ENCODE data around the gene LYPD3. TPM values are rescaled to one million over a fixed set of nuclear protein-coding genes. Genes with fewer than 3 reads are reported as not detected.

LYPD3 gene
- total RNA-seq, 1 experiment from 2014 or later = 0.46 TPM

GRCh38 chr19:43454031-43454430 is 11.4 kb downstream of the LYPD3 start:
- POLR2A ChIA-PET = no interaction called here

DNA sequence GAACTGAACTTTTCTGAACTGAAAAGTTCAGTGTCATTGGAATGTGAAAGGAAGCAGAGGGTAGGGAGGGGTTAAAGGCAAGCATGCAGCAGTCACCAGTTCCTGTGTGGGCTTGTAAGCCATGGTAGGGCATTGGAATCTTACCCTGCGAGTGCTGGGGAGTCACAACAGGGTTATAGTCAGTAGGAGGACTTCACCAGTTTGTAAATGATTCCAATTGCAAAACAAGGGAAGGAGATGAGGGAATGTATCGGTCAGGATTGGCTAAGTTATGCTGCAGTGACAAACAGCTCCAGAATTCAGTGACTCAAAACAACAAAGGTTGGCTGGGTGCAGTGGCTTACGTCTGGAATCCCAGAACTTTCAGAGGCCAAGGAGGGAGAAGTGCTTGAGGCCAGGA is 12.8 kb downstream of the LYPD3 start:
- Histone ChIP-seq H3K9me3 (ENCODE audit: control insufficient read depth, insufficient read depth, low read depth, low read length) (no peaks in the 10 kb centered on the region), H3K27me3 (ENCODE audit: control insufficient read depth, insufficient read depth, low read length) (no peaks in the 10 kb centered on the region), H3K4me3 (ENCODE audit: low read depth in 2 of 2, low read length in 2 of 2) (no peak overlapping the region), H3K36me3 (ENCODE audit: control insufficient read depth, insufficient read depth, low read length) (no peaks in the 10 kb centered on the region), H3K27ac (ENCODE audit: low read length) (no peak overlapping the region), H3K4me1 (ENCODE audit: control insufficient read depth, insufficient read depth, low read length) (no peaks in the 10 kb centered on the region)
- no peak for TF ChIP-seq REST (IDR thresholded peaks at IDR 0.05; ENCODE audit: insufficient read depth in 1 of 2, low read depth in 2 of 2, low read length in 1 of 2)
- no peak for TF ChIP-seq TCF7L2 (IDR thresholded peaks at IDR 0.05; ENCODE audit: low read depth, low read length)
- TF ChIP-seq POLR2AphosphoS5 (IDR thresholded peaks at IDR 0.05; ENCODE audit: low read depth, low read length) = no peak
- no peak for TF ChIP-seq CTCF (IDR thresholded peaks at IDR 0.05)
- no peak for TF ChIP-seq SIN3A (IDR thresholded peaks at IDR 0.05; ENCODE audit: borderline replicate concordance, insufficient read depth, low read depth, low read length)
- ChIA-PET POLR2A (no interaction called here), CTCF (no interaction called here)
- no peak for ATAC-seq
- in situ Hi-C loops (cut with HindIII; ENCODE audit: low pct_unique_long_range_greater_than_20kb, low sequenced_read_pairs) (no loop called here), intact Hi-C loops (cut with micrococcal nuclease; ENCODE audit: unreplicated experiment) (no loop called here)
- DNase-seq (ENCODE audit: low read depth, low spot score) = no peak
- BruUV-seq (replicated peaks) = no TSS peak

More at GRCh38 chr19:43454031-43454430, 11.4 kb downstream of the LYPD3 start:
- ATAC-seq (no peak), DNase-seq (ENCODE audit: low read depth, low spot score) (no peak)
- TF ChIP-seq SIN3A (IDR thresholded peaks at IDR 0.05; ENCODE audit: borderline replicate concordance, insufficient read depth, low read depth, low read length) (no peak), CTCF (IDR thresholded peaks at IDR 0.05) (no peak), TCF7L2 (IDR thresholded peaks at IDR 0.05; ENCODE audit: low read depth, low read length) (no peak), REST (IDR thresholded peaks at IDR 0.05; ENCODE audit: insufficient read depth in 1 of 2, low read depth in 2 of 2, low read length in 1 of 2) (no peak), POLR2AphosphoS5 (IDR thresholded peaks at IDR 0.05; ENCODE audit: low read depth, low read length) (no peak)
- no peaks in the 10 kb centered on the region for H3K4me1 ChIP-seq (ENCODE audit: control insufficient read depth, insufficient read depth, low read length)
- no TSS peak for BruUV-seq (replicated peaks)
- no peak overlapping the region for H3K4me3 ChIP-seq (ENCODE audit: low read depth in 2 of 2, low read length in 2 of 2)
- H3K27me3 ChIP-seq (ENCODE audit: control insufficient read depth, insufficient read depth, low read length) = no peaks in the 10 kb centered on the region
- no peaks in the 10 kb centered on the region for H3K9me3 ChIP-seq (ENCODE audit: control insufficient read depth, insufficient read depth, low read depth, low read length)
- in situ Hi-C loops (cut with HindIII; ENCODE audit: low pct_unique_long_range_greater_than_20kb, low sequenced_read_pairs) = no loop called here
- no peak overlapping the region for H3K27ac ChIP-seq (ENCODE audit: low read length)
- no peaks in the 10 kb centered on the region for H3K36me3 ChIP-seq (ENCODE audit: control insufficient read depth, insufficient read depth, low read length)
- CTCF ChIA-PET = no interaction called here
- intact Hi-C loops (cut with micrococcal nuclease; ENCODE audit: unreplicated experiment) = no loop called here

Data from Panc1 (cell line).